Vagina (tissue), 2 donors: ENCODE measurements around the gene RNU6-1. TPM values are rescaled to one million over a fixed set of nuclear protein-coding genes. Genes with fewer than 3 reads are reported as not detected.

Source experiments
- DNase-seq, 2 donors: peaks; one replicate each; pipeline ENCODE4 v3.0.0-alpha.2; 2017; ENCODE audit errors: extremely low spot score in 2 of 2
- H3K27ac ChIP-seq: fragments of 200-600 bp; sonication (generic); one replicate; pipeline ENCODE4 v1.5.1; 2019
- H3K27me3 ChIP-seq: fragments of 200-600 bp; sonication (generic); one replicate; pipeline ENCODE4 v1.5.1; 2019
- H3K36me3 ChIP-seq, 2 donors: fragments of 200-600 bp; sonication (generic); one replicate each; pipeline ENCODE4 v1.5.1; 2017 to 2019
- H3K4me1 ChIP-seq: fragments of 200-600 bp; sonication (generic); one replicate; pipeline ENCODE4 v1.5.1; 2019
- H3K4me3 ChIP-seq, 2 donors: fragments of 200-600 bp; sonication (generic); 1 replicate in 1 of 2; 2 replicates in 1 of 2; pipeline ENCODE4 v1.5.1; 2016 to 2019
- H3K9me3 ChIP-seq: fragments of 200-600 bp; sonication (generic); one replicate; pipeline ENCODE4 v1.5.1; 2019
- CTCF ChIP-seq, 3 experiments: fragments of 450-650 bp in 2 of 3; fragments of 200-600 bp in 1 of 3; sonication (generic) in 1 of 3; IDR thresholded peaks; one replicate each; pipeline ENCODE4 v1.5.1; 2017 to 2019; ENCODE audit warnings: antibody characterized with exemption in 3 of 3, mild to moderate bottlenecking in 2 of 3, moderate library complexity in 2 of 3
- POLR2A ChIP-seq, 2 donors: fragments of 450-650 bp; IDR thresholded peaks; one replicate each; pipeline ENCODE4 v1.6.1; 2017; ENCODE audit warnings: antibody characterized with exemption in 2 of 2, mild to moderate bottlenecking in 2 of 2, moderate library complexity in 2 of 2
- POLR2AphosphoS5 ChIP-seq, 2 donors: sonication (generic); formaldehyde crosslinking; IDR thresholded peaks; one replicate each; pipeline ENCODE4 v1.9.0; 2017; ENCODE audit warnings: antibody characterized with exemption in 2 of 2, mild to moderate bottlenecking in 2 of 2, low read depth in 1 of 2; ENCODE audit not compliant: insufficient read depth in 1 of 2
- intact Hi-C: fragments of 100-400 bp; cut with DNase I; formaldehyde crosslinking; loops from one replicate; pipeline ENCODE4 v1.15.1; 2023
- total RNA-seq: library from RNA; depleted of rRNA; stranded (reverse); fragments of >200 nt; gene quantifications from one replicate; pipeline ENCODE4 v1.2.3, GENCODE V29; 2016

Gene RNU6-1
- total RNA-seq, 1 donor from 2014 or later = not detected

DNA sequence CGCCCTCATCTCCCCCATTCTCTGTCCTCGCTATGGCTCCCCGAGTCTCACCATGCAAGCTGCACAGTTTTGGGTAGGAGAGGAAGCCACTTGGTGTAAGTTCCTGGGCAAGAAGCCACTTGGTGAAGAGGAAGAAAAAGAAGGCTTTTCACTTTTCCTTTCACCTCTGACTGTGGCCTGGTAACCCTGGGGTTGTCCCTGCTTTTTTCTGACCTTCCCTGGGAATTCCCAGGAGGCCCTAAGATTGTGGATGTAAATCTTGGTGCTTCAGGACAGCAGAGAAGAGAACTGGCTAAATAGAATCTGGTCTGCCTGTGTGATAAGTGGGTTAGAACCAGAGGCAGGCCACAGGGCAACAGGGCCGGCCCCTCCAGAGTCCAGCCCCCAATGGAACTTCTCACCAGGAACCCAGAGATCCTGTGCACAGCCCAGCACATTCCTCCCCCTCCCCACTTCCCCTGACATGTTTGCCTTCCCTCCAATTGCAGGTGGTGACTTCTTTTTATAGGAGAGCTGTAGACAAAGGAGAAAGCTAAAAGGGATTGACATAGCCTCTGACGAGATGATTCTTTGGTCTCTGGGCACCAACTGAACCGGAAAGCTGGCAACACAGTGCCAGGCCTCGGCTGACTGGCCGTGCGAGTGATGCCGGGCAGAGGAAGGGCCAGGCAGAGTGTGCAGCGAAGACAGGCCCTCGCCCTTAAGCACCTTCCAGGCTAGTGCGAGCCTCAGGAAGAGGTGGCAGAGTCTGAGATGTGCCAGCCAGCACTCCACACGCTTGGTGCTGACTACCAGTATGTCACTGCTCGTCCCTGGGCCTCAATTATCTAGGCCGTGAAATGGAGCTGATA, 34.0 kb downstream of the RNU6-1 start:
- intact Hi-C loops = no loop called here
- no peak overlapping the region for H3K4me3 ChIP-seq

DNA sequence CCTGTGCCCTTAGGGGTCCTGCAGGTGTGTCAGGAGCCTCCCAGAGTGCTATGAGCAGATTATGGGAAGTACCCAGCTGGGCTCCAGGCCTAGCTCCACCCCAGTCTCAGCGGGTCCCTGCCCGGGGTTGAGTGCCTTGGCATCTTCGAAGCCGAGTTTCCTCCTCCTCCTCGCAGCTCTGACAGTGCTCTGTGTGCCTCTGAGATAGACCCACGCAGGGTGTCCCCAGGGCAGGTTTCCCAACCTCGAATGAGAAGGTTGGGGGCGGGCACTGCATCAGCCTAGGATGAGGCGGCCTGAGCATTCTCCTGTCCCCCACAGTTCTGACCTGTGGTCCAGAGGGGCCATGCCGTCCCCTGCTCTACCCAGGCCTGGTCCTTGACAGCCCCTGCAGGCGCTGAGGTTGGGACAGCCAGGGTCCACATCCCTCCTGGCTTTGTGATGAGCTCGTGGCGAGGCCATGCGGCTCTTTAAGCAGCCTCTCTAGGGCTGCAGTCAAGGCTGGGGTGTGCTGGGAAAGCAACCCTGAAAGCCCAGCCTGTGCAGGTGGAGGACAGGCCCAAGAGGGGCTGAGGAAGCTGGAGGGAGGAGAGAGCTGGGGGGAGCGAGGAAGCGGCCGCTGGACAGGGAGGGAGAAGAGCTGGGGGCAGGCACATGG, 34.7 kb downstream of the RNU6-1 start:
- no peak overlapping the region for H3K27ac ChIP-seq
- no peak for DNase-seq
- no peaks in the 10 kb centered on the region for H3K27me3 ChIP-seq
- peaks cover 0 to 6% of the 10 kb centered on the region in 2 donors for H3K36me3 ChIP-seq
- H3K4me3 ChIP-seq = no peak overlapping the region
- H3K4me1 ChIP-seq = no peaks in the 10 kb centered on the region
- intact Hi-C loops = no loop called here
- TF ChIP-seq POLR2A (IDR thresholded peaks at IDR 0.05) = no peak
- TF ChIP-seq POLR2AphosphoS5 (IDR thresholded peaks at IDR 0.05; ENCODE audit: insufficient read depth in 1 of 2, low read depth in 1 of 2) = no peak
- TF ChIP-seq CTCF (IDR thresholded peaks at IDR 0.05) = no peak
- no peaks in the 10 kb centered on the region for H3K9me3 ChIP-seq

More for the DNA sequence above, 34.0 kb downstream of the RNU6-1 start:
- peaks cover 0 to 6% of the 10 kb centered on the region in 2 donors for H3K36me3 ChIP-seq
- H3K27me3 ChIP-seq = no peaks in the 10 kb centered on the region
- DNase-seq = no peak
- no peaks in the 10 kb centered on the region for H3K4me1 ChIP-seq
- TF ChIP-seq POLR2AphosphoS5 (IDR thresholded peaks at IDR 0.05; ENCODE audit: insufficient read depth in 1 of 2, low read depth in 1 of 2) (no peak), POLR2A (IDR thresholded peaks at IDR 0.05) (no peak), CTCF (IDR thresholded peaks at IDR 0.05) (no peak)
- H3K9me3 ChIP-seq = no peaks in the 10 kb centered on the region
- no peak overlapping the region for H3K27ac ChIP-seq

GRCh38 chr15:67803996-67804843, 35.6 kb downstream of the RNU6-1 start:
- no peaks in the 10 kb centered on the region for H3K9me3 ChIP-seq
- H3K27ac ChIP-seq = no peak overlapping the region
- H3K27me3 ChIP-seq = no peaks in the 10 kb centered on the region
- no peak for DNase-seq
- no peak overlapping the region for H3K4me3 ChIP-seq
- TF ChIP-seq POLR2AphosphoS5 (IDR thresholded peaks at IDR 0.05; ENCODE audit: insufficient read depth in 1 of 2, low read depth in 1 of 2) (no peak), CTCF (IDR thresholded peaks at IDR 0.05) (no peak), POLR2A (IDR thresholded peaks at IDR 0.05) (no peak)
- peaks cover 0 to 6% of the 10 kb centered on the region in 2 donors for H3K36me3 ChIP-seq
- intact Hi-C loops = no loop called here
- no peaks in the 10 kb centered on the region for H3K4me1 ChIP-seq

DNA sequence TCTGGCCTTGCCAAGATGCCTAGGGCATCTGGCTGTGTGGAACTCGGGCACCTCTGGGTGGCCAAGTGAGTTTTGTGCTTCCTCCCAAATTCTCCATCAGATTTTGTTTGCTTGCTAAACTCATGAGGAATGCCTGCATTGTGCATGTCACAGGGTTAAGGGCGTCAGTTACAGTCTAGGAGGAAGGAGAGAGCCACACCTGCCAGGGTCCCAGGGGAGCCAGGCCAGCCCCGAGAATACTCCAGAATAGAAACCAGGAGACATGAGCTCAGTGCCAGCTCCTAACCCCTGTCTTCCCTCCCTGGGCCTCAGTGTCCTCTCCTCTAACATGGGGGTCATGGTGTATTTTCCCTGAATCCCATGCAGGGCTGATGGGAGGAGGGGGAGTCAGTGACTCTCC, 36.5 kb downstream of the RNU6-1 start:
- no peaks in the 10 kb centered on the region for H3K9me3 ChIP-seq
- H3K4me1 ChIP-seq = no peaks in the 10 kb centered on the region
- no peak for DNase-seq
- intact Hi-C loops = no loop called here
- H3K27ac ChIP-seq = no peak overlapping the region
- TF ChIP-seq POLR2AphosphoS5 (IDR thresholded peaks at IDR 0.05; ENCODE audit: insufficient read depth in 1 of 2, low read depth in 1 of 2) (no peak), POLR2A (IDR thresholded peaks at IDR 0.05) (no peak), CTCF (IDR thresholded peaks at IDR 0.05) (no peak)
- peaks cover 0 to 6% of the 10 kb centered on the region in 2 donors for H3K36me3 ChIP-seq
- H3K27me3 ChIP-seq = no peaks in the 10 kb centered on the region
- no peak overlapping the region for H3K4me3 ChIP-seq
